Esophagus squamous epithelium (tissue), 4 donors: ENCODE measurements around the gene TAB2.

ENCODE experiments used
- CTCF ChIP-seq, 6 experiments: fragments of 450-650 bp in 4 of 6; fragments of 200-600 bp in 2 of 6; sonication (generic) in 2 of 6; IDR thresholded peaks; one replicate each; pipeline ENCODE4 v1.5.1; 2016 to 2019; ENCODE audit warnings: antibody characterized with exemption in 6 of 6, mild to moderate bottlenecking in 4 of 6, moderate library complexity in 4 of 6
- POLR2A ChIP-seq, 4 donors: fragments of 450-650 bp; IDR thresholded peaks; one replicate each; pipeline ENCODE4 v1.6.1; 2017; ENCODE audit warnings: antibody characterized with exemption in 4 of 4, mild to moderate bottlenecking in 4 of 4, moderate library complexity in 3 of 4

DNA sequence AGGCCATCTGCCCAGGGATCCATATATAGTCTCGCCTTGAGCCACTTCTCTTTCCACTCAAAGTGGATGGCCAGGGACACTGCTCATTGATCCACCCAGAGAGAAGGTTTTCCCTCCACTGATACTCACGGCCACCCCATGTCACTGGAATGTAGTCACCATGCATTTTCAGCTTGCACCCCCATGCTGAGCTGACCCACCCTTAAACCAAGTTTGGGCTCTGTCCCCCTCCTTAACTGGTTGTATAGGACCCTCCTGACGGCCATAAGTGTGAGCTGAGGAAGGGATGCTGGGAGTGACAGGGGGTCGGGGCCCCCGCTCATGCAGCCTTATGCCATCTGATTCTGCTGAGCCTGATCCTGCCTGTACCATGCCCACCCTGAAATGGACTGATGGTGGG lies 108.2 kb downstream of the TAB2 start:
- TF ChIP-seq POLR2A (IDR thresholded peaks at IDR 0.05) (no peak), CTCF (IDR thresholded peaks at IDR 0.05) (no peak)
